NCI-H2196 (cell line): Measurements from ENCODE around the gene LUZP1.
"Not testable (repeated sequence)": the region's sequence is repeated elsewhere in the genome, so short reads cannot be mapped to it uniquely, and the experiment has no call there.

Experiments
- DNase-seq: peaks from one replicate; lab custom pipeline; 2025; ENCODE audit not compliant: unreplicated experiment; lab: John Stamatoyannopoulos, UW

The LUZP1 gene

DNA sequence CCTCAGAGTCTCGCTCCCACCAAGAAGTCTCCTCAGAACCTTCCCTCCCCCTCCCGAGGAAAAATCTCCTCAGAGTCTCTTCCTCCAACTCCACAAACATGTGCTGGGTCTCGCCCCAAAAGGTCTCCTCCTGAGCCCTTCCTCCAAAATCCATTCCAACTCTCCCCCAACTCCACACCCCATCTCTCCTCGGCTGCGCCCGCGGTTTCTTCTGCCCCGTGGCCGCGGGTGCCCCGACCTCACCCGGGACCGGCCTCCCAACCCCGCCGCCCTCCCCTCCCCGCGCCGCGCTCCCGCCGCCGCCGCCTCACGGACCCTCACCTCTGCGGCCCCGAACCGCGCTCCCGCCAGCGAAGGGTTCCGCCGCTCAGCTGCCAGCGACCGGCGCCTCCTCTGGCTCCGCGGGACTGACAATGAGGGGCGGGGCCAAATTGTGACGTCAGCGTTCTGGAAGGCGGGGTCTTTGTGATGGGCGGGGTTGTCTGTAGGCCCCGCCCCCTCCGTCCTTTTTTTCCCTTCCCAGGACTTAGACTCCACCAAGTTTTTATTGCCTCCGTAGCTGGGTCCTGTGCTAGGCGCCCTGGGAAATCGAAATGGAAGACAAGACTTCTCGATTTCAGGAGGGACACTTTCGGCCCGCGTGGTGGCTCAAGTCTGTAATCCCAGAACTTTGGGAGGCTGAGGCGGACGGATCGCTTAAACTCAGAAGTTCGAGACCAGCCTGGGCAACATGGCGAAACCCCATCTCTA lies at the start of gene LUZP1:
Gene LUZP1 (minus strand): TSS at position 412 of the 750 bp plus-strand sequence.
- DNase-seq: peak; percentile 76

GRCh38 chr1:23217421-23218115 lies 48.9 kb upstream of the LUZP1 start, which contains the start of gene HTR1D:
HTR1D (minus strand) TSS chr1:23217502; CDS start chr1:23194219, 23,283 bp downstream.
- peak; percentile 34 for DNase-seq

DNA sequence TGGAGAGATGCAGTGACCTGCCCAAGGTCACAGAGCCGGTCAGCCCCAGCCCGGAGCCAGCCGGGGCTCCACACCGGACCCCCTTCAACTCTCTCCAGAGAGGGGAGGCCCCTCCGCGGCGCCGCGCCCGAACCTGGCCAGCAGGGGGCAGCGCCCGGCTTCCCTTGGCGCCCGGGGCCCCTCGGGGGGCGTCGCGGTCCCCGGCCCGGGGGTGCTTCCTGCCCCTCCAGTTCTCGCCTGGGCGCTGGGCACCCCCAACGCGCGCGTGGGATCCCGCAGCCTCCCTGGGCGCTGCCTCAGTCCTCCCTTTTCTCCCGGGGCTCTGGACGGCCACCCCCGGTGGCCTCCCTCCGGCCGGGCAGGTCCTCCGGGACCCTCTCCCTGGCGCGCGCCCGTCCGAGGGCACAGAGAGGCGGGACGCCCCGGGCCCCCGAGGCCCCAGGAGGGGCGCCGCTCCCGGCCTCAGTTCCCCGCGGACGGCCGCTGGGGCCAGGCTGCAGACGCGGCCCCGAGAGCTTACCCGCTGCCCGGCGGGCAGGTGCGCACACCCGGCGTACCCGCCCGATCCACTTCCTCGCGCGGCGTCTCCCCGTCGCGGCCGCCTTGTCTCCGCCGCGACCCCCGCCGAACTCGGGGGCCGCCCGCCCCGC lies 48.2 kb upstream of the LUZP1 start:
- peak; percentile 22 for DNase-seq

GRCh38 chr1:23215751-23216449 lies 47.2 kb upstream of the LUZP1 start:
- no peak for DNase-seq

DNA sequence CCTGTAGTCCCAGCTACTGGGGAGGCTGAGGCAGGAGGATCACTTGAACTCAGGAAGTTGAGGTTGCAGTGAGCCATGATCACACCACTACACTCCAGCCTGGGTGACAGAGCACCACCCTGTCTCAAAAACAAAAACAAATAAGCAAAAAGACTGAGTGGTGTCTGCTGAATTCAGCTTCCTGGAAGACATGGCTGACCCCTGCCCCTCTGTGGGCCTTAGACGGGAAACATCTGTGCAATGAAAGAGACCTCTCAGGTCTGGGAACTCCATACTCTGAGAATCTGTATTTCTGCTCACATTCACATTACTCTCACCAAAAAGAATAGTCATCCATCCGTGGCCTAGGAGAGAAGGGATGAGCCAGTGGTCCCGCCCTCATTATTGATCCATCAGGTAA lies 46.6 kb upstream of the LUZP1 start:
- DNase-seq: no peak

DNA sequence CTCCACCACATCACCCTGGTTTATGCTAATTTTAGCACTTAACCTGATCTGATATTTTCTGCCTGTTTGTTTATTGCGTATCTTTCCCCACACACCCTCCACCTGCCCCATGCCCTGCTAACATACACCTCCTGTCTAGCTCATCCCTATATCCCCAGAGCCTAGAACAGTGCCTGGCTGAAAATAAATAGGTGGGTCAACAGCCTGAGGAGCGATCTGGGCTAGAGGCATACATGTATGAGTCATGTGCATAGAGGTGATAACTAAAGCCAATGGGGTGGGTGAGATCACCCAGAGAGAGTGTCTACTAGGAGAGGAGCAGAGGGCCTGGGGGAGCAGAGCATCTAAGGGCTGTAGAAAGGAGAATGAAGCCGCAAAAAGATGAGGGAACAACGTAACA lies 46.0 kb upstream of the LUZP1 start:
- no peak for DNase-seq

DNA sequence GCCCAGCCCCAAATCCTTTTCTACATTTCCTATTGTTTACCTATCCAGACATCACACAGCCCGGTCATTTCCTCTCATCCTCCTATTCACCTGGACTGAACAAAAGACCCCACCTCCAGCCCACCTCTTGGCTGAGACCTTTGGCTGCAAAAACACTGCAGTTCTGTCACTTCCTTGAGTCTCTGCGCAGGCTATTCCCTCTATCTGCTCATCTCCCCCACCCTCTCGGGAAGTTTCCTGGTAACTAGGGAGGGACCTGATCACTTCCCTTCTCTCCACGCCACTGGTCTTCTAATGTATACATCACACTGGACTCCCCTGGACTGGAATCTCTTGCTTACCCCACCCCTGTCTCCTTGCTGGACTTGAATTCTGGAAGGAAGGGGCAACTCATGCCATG lies 43.3 kb upstream of the LUZP1 start:
- no peak for DNase-seq

GRCh38 chr1:23210963-23211362 lies 42.3 kb upstream of the LUZP1 start:
- no peak for DNase-seq

DNA sequence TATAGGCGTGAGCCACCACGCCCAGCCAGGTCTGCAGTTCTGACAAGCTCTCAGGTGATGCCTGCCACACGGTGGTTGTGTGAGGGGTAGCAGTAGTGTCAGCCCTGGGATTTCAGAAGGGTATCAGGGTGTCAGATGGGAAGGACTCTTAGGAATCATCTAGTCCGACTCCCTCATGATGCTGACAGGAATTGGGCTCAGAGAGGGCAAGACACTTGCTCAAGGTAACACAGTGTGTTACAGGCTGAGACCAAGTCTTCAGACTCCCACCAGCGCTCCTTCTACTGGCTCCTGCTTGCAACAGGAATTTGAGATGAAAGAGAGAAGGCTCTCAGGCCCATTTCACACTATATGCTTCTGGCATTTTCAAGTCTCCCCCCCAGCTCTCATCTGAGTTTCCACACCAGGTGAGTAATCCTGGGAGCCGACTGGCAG lies 41.7 kb upstream of the LUZP1 start:
- DNase-seq: no peak

- no peak for DNase-seq
These were observed 41.1 kb upstream of the LUZP1 start for GRCh38 chr1:23209770-23210169.

DNA sequence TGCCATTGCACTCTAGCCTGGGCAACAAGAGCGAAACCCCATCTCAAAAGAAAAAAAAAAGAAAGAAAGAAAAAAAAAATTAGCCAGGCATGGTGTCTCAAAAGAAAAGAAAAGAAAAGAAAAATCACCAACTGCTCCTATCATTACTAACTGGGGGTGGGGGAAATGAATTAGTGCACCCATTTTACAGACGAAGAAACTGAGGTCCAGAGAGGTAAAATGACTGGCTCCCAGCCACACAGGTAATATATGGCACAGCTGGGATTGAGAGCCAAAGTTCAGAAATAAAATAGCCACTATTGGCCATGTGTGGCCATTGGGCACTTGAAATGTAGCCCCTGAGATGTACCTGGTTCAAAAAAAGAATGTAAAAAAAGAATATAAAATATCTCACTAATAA lies 39.9 kb upstream of the LUZP1 start:
- no peak for DNase-seq

- not testable (repeated sequence) for DNase-seq
These were observed 39.1 kb upstream of the LUZP1 start for GRCh38 chr1:23207733-23208132.

DNA sequence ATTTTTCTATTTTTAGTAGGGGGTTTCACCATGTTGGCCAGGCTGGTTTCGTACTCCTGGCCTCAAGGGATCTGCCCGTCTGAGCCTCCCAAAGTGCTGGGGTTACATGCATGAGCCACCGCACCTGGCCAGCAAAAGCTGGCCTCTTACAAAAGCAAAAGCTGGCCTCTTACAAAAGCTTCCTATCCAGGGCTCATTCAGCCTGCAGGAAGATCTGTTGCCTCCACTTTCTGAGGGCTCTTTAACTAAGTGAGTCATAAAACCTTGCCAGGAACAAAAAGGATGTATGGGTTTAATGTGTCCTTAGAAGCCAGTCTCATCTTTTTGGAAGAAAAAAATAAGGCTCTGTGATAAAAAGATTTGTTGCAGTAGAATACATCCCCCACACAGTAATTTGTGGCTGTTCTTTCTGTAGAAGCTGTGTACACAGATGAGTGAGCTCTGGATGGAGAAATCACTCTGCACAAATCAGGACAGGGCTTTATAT lies 33.6 kb upstream of the LUZP1 start:
- DNase-seq: no peak

DNA sequence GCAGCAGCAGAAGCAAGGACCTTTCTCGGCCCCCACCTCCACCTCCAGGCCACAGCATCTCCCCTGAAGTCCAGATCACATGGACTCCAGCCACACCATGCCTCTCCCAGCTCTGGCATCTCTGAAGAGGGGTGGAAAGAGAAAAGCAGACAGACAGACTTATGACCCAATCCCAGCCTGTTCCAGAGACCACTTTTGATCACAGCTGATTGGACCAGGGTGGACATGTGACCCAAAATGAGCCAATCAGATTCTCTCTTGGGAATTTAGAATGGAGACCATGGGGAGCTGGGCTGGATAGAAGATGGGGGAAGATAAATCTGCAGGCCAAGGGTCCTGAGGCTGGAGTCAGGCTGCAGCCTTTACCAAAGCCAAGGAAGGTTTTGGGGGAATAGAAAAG lies 32.2 kb upstream of the LUZP1 start:
- no peak for DNase-seq

- no peak for DNase-seq
These were observed 29.7 kb upstream of the LUZP1 start for GRCh38 chr1:23198373-23198772.

- no peak for DNase-seq
These were observed 28.1 kb upstream of the LUZP1 start for GRCh38 chr1:23196627-23197328.

DNA sequence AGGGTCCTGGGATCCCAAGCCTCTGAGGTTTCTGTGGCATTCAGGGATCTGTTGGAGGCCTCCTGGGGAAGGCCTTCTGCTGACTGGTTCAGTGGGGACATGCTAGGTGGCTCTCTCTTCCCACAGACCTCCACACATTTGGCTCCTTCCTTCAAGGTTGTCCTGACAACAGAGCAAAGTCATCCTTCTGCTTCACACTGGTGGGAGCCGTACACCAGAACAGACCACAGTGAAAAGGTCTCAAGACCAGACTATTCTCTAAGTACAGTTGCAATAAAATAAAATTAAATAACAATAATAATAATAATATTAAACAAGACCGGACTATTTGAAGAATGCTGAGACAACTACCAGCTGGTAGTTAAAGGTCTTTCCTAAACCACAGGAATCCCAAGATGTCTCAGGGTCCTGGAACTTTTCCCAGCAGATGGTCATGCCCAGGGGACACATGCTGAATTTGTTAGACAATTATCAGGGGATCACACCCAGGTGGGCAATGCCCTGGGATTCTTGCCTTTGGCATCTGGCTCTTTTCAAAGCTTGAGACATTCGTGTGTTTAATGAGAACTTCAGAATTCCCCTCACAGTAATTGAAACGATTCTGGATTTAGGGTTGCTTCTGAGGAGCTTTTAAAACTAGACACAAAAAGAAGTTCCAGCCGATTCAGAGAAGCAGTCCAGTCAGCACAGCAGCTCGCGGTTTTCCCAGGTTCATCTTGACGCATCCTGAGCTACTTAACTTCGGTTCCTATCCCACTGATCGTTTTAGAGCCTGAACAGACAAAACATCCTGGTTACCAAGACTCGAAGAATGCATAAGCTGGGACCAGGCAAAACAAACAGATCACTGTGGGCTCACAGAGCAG lies 25.7 kb upstream of the LUZP1 start:
- DNase-seq: no peak

- DNase-seq: no peak
These were observed 24.9 kb upstream of the LUZP1 start for GRCh38 chr1:23193391-23194118.

DNA sequence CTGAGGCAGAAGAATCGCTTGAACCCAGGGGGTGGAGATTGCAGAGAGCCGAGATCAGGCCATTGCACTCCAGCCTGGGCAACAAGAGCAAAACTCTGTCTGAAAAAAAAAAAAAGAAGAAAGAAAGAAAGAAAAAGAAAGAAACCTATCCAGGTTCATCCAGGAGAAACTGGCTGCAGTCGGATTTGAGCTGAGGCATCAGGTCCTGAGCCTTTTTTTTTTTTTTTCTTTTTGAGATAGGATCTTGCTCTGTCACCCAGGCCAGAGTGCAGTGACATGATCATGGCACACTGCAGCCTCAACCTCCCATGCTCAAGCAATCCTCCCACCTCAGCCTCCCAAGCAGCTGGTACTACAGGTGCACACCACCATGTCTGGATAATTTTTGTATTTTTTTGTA lies 22.5 kb upstream of the LUZP1 start:
- DNase-seq: no peak
